NCI-H69 (cell line): ENCODE measurements around the gene CELF6.

Experiments used
- DNase-seq: peaks from one replicate; lab custom pipeline; 2025; lab: John Stamatoyannopoulos, UW

The CELF6 gene

GRCh38 chr15:72319985-72320671 is at the start of gene CELF6:
Gene CELF6 (minus strand): TSS chr15:72320157. CDS start chr15:72319874, 283 bp downstream.
- peak; percentile 94 for DNase-seq

- DNase-seq: no peak
Measured at GRCh38 chr15:72368899-72369298, 48.9 kb upstream of the CELF6 start.

GRCh38 chr15:72368325-72368724 is 48.4 kb upstream of the CELF6 start:
- no peak for DNase-seq

GRCh38 chr15:72365844-72366243 is 45.9 kb upstream of the CELF6 start:
- DNase-seq: no peak

- DNase-seq: no peak
Measured at GRCh38 chr15:72361176-72361575, 41.2 kb upstream of the CELF6 start.

- DNase-seq: no peak
Measured at GRCh38 chr15:72358650-72359171, 38.8 kb upstream of the CELF6 start.

GRCh38 chr15:72358121-72358520 is 38.2 kb upstream of the CELF6 start:
- no peak for DNase-seq

GRCh38 chr15:72354496-72354895 is 34.5 kb upstream of the CELF6 start:
- no peak for DNase-seq

GRCh38 chr15:72353266-72353665 is 33.3 kb upstream of the CELF6 start:
- DNase-seq: no peak

GRCh38 chr15:72345806-72346205 is 25.8 kb upstream of the CELF6 start:
- DNase-seq: no peak

GRCh38 chr15:72345280-72345679 is 25.3 kb upstream of the CELF6 start:
- DNase-seq: no peak

- DNase-seq: no peak
Measured at GRCh38 chr15:72344602-72345001, 24.6 kb upstream of the CELF6 start.

GRCh38 chr15:72342385-72342784 is 22.4 kb upstream of the CELF6 start:
- DNase-seq: peak; percentile 5

GRCh38 chr15:72341361-72341760 is 21.4 kb upstream of the CELF6 start:
- DNase-seq: peak; percentile 9

- no peak for DNase-seq
Measured at GRCh38 chr15:72340366-72340765, 20.4 kb upstream of the CELF6 start.

- DNase-seq: peak; percentile 59
Measured at GRCh38 chr15:72339777-72340177, 19.8 kb upstream of the CELF6 start.

GRCh38 chr15:72338617-72339321 is 18.8 kb upstream of the CELF6 start:
- DNase-seq: no peak

- DNase-seq: no peak
Measured at GRCh38 chr15:72338148-72338547, 18.2 kb upstream of the CELF6 start.

GRCh38 chr15:72334842-72335241 is 14.9 kb upstream of the CELF6 start:
- DNase-seq: no peak

GRCh38 chr15:72331021-72331420 is 11.1 kb upstream of the CELF6 start:
- DNase-seq: no peak

GRCh38 chr15:72323752-72324151 is 3.8 kb upstream of the CELF6 start:
- no peak for DNase-seq

GRCh38 chr15:72319360-72319984 is 485 bp downstream of the CELF6 start:
- DNase-seq: no peak

- peak; percentile 21 for DNase-seq
Measured at GRCh38 chr15:72318408-72318942, 1.5 kb downstream of the CELF6 start.
